Epithelial cell of proximal tubule (primary cell): ENCODE data around the gene ACKR3. TPM values are rescaled to one million over a fixed set of nuclear protein-coding genes. Genes with fewer than 3 reads are reported as not detected.

Experiments used
- DNase-seq: peaks from one replicate; pipeline ENCODE4 v3.0.0-alpha.2; 2011; ENCODE audit warnings: low read depth
- H3K4me3 ChIP-seq: 2 replicates; pipeline ENCODE4 v1.5.1; 2011; ENCODE audit warnings: low read depth, mild to moderate bottlenecking, low read length
- total RNA-seq: library from RNA; depleted of rRNA; stranded (reverse); fragments of >200 nt; gene quantifications from 2 replicates; pipeline ENCODE4 v1.2.3, GENCODE V29; 2015
- TF ChIP-seq, protein P1 (sequence below): conservative IDR thresholded peaks from 2 replicates; pipeline ENCODE4 v1.5.1; 2012; ENCODE audit warnings: low read depth, mild to moderate bottlenecking, low read length

ACKR3 gene
- total RNA-seq, 1 donor from 2014 or later, result not detected

GRCh38 chr2:236566596-236566995 is 3.0 kb upstream of the ACKR3 start:
- no peak overlapping the region for H3K4me3 ChIP-seq
- TF ChIP-seq, protein P1, sequence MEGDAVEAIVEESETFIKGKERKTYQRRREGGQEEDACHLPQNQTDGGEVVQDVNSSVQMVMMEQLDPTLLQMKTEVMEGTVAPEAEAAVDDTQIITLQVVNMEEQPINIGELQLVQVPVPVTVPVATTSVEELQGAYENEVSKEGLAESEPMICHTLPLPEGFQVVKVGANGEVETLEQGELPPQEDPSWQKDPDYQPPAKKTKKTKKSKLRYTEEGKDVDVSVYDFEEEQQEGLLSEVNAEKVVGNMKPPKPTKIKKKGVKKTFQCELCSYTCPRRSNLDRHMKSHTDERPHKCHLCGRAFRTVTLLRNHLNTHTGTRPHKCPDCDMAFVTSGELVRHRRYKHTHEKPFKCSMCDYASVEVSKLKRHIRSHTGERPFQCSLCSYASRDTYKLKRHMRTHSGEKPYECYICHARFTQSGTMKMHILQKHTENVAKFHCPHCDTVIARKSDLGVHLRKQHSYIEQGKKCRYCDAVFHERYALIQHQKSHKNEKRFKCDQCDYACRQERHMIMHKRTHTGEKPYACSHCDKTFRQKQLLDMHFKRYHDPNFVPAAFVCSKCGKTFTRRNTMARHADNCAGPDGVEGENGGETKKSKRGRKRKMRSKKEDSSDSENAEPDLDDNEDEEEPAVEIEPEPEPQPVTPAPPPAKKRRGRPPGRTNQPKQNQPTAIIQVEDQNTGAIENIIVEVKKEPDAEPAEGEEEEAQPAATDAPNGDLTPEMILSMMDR, result no peak
- DNase-seq, result no peak

DNA sequence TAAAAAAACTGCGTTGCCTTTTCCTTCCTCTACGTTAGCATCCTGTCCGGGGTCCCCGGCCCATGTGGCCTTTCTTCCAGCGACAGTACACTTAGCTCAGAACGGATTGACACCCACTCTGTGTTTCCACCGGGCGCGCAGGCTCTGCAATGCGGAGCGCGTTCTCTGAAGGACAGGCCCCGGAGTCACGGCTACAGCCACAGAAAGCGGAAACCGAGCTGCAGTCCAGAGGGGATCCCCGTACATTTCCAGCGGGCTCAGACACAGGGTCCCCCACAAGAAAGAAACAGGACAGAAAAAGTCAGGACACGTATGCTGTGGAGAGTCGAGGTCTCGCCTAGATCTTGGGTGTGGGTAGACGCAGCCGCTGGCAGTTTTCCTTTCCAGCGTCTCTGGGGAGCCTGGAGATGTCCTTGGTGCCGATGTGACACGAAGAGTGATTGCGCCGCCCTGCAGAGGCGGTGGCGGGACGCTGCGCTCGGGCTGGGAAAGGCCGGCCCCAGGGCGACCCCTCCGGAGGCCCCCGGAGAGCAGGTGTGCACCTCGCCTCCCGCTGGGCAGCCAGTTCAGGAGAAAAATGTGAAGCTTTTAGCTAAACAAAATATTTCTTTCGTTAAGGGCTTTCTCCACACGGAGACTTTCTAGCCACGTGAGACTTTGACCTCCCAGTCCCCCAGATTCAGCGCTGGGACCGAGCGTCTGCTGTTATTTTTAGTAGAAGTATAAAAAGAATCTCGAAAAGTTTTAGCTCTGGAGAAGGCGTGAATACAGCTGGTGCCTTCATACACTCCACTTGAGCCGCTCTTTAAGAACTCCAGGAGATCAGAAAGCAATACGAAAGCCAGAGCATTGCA is 1.3 kb upstream of the ACKR3 start:
- no peak for DNase-seq
- peak overlapping the region; percentile 49 for H3K4me3 ChIP-seq
- TF ChIP-seq, protein P1, result no peak

DNA sequence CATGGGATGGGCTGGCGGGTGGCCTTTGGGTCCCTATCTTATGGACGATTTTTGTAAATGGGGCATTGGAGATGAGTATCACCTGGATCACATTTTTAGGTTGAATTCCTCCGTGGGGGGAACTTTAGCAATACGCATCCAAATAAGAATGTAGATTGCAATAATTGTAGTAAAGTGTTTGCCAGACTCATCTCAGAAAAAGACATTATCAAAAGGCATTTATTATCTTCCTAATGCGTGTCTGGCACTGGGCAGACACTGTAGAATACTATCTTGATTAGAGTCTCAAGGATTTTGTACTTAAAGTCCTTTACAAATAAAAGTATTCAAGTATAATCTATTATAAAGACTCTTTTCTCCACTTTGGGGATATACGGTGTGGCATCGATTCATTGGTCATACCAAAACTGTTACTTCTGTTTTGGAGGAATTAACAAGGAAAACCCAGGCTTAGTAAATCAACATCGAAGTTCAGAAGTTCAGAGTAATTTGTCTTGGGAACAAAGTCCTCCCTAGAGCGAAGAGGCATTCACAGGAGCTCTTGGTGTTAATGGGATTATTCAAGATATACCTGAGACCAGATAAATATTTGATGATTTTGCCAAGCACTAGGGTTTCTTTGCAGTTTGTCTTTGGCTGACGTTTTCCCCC is 578 bp upstream of the ACKR3 start:
- TF ChIP-seq, protein P1, result no peak
- peak overlapping the region; percentile 49 for H3K4me3 ChIP-seq
- no peak for DNase-seq

GRCh38 chr2:236570081-236570868 is 650 bp downstream of the ACKR3 start:
- H3K4me3 ChIP-seq, result peak overlapping the region; percentile 33
- DNase-seq, result no peak
- TF ChIP-seq, protein P1, result no peak

- TF ChIP-seq, protein P1, result no peak
- no peak for DNase-seq
- H3K4me3 ChIP-seq, result no peak overlapping the region
These were observed 1.5 kb downstream of the ACKR3 start for GRCh38 chr2:236571145-236571544.

DNA sequence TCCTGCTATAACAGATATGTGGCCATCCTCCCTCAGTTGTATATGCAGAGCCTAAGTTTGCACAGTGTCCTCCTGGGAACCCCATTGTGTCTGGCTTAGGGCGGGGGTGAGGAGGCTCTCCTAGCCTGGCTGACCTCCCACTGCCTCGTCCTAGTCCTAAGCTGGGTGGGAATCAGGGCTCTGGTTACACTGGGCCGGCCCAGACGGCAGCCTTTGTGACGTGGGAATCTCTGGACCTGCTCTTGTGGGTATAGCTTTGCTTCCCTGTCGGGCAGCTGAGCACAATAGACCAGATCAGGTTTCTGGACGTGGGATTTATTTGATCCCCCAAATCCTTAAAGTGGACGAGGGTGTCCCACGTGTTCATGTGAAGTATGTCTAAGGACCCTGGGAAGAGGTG is 2.9 kb downstream of the ACKR3 start:
- no peak overlapping the region for H3K4me3 ChIP-seq

More for the DNA sequence above, 2.9 kb downstream of the ACKR3 start:
- TF ChIP-seq, protein P1, result no peak
- no peak for DNase-seq
